Activated naive CD8-positive, alpha-beta T cell treated with anti-CD3 and anti-CD28 coated beads, Interleukin-2, amount 50 U/mL, for 16 hours (primary cell): Measurements from ENCODE around the gene PAX9.
"Not testable (repeated sequence)": the region's sequence is repeated elsewhere in the genome, so short reads cannot be mapped to it uniquely, and the experiment has no call there.

Experiments used
- DNase-seq: peaks from one replicate; pipeline ENCODE4 v3.0.0-alpha.2; 2020; ENCODE audit warnings: low read depth, low spot score

The PAX9 gene

DNA sequence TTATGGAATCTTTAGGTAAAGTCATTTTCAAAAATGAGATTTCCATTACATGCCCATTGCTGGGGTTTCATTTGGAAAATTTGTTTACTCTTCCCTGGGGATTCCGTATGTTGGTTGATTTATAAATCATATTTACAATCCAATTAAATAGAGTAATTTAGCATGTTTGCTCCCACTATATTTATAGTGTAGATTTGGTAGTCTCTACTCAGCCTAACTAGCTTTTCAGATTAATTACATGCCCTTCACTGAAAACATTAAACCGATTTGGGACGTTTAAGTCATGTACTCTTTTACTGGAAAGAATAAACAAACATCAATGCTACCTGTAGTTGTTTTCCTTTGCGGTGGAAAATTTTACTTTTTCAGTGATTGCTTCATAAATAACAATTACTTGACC lies 10.4 kb downstream of the PAX9 start:
- no peak for DNase-seq

DNA sequence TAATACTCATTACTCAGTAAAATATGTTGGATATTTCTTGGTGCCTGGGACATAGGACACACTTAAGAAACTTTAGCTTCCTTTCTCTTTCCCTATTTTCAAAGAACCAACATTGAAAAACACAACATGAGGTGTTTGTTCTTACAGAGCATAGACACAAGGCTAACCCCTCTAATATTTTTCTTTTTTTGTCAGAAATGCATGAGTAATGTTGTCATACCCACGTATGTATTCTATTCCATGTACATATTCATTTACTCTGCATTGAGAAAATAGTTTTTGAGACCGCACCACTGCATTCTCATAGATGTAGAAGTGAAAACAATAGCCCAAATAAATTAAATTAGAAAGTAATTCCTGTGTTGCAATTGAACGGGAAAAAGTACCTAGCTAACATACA lies 13.0 kb downstream of the PAX9 start:
- DNase-seq: no peak

DNA sequence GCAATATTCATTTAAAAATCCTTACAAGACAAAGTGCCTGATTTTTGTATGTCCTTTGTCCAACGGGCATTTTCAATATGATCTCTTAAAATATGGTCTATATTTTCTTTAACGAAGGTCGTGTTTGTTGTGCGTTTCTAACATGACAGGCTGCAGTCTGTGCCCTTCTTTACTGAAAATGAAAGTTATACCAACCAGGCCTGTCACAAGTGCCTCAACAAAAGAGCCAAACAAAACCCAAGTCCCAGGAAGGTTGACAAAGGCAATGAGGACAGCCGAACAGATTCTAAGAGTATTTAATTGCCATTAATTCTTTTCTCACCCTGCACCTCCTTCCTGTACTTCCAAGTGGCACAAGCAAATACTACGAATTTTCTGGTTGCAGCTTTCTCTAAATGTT lies 13.9 kb downstream of the PAX9 start:
- DNase-seq: no peak

DNA sequence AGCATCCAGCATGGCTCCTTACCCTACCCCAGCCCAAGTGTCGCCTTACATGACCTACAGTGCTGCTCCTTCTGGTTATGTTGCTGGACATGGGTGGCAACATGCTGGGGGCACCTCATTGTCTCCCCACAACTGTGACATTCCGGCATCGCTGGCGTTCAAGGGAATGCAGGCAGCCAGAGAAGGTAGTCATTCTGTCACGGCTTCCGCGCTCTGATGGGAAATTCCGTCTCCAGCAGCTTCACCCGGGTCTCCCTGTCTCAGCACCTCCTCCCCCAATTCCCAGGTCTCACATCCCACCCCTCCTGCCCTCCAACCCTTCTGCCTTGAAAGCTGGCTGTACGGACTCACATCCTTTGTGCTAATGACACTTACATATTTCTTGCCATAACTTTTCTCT lies 14.6 kb downstream of the PAX9 start:
- no peak for DNase-seq

DNA sequence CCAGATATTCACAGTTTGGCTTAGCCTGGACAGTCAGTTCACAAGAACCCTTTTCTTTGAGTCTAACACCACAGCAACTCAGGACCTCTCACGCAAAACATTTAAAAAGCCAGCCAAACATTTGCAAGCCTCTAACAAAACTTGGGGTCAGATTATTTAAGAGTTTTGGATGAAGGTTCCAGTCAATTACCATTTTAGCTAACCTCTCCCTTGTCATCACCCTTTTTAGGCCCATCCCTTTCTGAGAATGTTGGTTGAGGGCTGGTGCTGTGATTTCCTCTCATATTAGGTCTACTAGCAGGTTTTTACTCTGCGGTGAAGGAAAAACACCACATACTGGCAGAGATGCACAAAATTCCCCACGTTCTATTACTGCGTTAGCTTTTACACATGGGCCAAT lies 20.7 kb downstream of the PAX9 start:
- no peak for DNase-seq

DNA sequence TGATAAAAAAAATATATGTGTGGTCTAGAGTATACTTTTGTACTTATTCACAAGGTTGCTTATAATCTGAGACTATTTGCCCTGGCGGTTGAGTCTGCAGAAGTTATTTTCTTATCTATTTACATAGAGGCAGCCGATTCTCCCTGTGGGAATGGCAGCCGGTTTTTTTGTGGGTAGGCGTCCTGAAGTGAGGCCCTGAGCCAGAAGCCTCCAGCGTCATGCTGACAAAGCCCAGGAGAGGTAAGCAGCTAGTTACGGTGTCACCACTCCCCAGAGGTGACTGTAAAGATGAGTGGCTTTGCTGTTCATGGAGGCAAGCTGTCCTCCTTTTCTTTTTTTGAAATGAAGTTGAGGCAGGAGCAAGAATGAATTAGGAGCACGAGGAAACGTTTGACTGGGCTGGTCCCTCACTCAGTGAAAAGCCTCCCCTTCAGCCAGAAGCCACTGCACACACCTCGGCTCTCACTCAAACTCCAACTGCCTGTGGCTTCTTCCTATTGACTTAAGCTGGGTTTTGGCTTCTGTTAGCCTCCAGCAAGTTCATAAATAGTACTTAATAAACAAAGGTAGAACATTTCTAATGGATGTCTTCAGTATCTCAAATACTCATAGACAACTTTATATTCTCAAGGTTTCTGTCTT lies 21.5 kb downstream of the PAX9 start:
- DNase-seq: no peak

DNA sequence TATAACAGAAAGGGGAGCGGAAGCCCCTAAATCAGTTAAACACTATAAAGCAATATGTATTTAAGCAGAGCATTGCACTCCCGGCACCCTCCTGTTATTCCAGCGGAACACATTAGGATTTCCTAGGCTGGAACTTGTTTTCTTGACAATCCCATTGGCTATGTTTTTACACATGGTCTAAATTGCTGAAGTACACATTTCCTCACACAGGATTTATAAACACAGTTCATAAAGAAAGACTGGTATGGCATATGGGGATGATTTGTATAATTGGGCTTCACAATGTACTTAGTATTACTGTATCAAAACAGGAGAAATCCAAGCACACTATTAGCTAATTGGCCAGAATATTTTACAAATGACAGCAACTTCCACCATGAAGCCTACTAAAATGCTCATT lies 23.3 kb downstream of the PAX9 start:
- DNase-seq: no peak

DNA sequence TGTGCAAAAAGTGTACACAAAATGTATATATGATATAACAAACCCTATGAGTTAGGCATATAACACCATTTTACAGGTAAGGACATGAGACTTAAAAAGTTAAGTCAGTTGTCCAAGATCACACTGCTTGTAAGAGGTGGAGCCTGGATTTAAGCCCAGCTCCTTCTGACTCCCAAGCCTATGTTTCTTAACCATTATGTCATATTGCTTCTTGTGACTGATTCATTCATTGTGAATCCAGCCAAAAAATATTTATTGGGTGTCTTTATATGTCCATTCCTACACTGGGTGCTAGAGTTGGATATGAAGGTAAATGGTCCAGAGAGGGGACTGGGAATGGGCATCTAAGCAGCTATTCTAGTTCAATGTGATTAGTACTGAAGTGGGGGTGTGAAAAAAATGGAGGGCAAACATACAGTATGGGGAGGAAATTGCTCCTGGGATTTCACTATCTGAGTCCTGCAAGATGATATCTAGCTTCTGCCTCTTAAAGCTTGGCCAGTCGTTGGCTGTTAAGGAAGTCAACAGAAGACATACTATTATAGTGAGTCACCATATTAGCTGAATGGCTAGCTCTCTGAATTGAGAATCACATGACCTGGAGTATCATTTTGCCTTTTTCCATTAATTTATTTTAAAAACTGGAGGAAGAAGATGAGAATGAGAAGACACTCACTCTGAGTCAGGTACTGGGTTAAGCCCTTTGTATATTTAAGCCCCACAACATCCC lies 28.8 kb downstream of the PAX9 start:
- DNase-seq: no peak

DNA sequence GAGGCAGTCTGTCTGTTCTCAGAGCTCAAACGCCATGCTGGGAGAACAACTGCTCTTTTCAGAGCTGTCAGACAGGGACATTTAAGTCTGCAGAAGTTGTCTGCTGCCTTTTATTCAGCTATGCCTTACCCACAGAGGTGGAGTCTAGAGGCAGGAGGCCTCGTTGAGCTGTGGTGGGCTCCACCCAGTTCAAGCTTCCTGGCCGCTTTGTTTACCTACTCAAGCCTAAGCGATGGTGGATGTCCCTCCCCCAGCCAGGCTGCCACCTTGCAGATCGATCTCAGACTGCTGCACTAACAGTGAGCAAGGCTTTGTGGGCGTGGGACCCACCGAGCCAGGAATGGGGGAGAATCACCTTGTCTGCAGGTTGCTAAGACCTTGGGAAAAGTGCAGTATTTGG lies 37.8 kb downstream of the PAX9 start:
- not testable (repeated sequence) for DNase-seq

DNA sequence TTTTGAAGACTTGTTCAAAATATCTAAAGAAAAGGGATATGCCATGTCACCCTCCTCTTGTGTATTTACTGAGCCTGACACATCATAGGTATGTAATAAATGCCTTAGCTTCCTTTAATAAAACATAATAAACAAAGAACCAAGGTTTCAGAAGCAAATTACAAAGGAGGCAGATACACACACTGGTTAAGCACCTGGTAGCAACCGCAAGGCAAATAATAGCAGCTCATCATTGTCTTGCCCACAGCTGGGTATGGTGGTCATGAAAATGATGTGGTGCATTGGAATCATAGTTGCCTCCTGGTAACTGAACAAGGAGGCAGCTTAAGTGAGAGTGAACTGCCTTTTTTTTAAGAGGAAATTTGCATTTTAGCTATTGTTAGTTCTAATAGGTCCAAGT lies 39.0 kb downstream of the PAX9 start:
- no peak for DNase-seq

DNA sequence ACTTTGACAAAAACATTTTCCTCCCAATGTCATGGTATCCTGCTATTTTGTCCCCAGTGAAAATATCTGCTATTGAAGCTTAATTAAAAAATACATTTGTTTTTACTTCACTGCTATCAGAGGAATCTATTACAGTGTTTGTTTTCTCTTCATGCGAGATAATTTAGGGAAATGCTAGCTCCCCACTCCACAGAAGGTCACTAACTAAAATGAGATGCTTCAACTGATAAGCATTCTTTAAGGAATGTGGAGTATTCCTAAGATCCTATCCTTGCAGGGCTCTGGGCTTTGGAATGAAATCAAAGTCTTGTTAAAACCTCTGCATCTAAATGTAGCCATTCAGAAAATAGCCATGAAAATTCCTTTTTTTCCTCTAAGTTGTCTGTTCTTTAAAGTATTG lies 39.5 kb downstream of the PAX9 start:
- no peak for DNase-seq

DNA sequence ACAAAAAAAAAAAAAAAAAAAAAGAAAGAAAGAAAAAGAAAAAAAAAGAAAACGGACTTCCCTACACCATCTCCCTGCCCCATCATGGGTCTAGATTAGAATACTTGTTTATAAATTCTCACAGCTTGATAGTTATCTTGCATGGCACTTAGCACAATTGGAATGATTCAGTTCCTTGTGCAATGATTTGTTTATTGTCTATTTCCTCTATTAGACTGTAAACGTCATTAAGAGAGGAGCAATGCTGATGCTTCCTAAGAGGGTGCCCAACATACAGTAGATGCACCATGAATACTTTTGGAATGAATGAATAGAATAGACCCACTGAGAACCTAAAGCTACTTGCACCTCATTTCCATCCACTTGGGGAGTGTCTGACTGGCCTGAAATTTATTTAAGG lies 40.8 kb downstream of the PAX9 start:
- no peak for DNase-seq

DNA sequence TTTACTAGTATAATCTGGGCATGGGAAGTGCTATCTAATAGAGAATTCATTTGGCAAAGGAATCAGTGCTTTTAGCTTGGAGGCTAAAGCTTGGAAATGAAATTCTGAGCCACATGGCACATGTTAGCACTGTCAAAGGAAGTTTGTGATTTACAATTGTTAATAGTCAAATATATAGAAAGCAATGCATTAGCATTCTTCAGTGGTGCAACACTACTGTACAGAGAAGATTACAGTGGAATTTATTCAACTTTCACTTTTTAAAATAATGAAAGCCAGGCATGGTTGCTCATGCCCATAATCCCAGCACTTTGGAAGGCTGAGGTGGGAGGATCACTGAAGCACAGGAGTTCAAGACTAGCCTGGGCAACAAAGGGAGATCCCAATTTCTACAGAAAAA lies 45.9 kb downstream of the PAX9 start:
- no peak for DNase-seq

DNA sequence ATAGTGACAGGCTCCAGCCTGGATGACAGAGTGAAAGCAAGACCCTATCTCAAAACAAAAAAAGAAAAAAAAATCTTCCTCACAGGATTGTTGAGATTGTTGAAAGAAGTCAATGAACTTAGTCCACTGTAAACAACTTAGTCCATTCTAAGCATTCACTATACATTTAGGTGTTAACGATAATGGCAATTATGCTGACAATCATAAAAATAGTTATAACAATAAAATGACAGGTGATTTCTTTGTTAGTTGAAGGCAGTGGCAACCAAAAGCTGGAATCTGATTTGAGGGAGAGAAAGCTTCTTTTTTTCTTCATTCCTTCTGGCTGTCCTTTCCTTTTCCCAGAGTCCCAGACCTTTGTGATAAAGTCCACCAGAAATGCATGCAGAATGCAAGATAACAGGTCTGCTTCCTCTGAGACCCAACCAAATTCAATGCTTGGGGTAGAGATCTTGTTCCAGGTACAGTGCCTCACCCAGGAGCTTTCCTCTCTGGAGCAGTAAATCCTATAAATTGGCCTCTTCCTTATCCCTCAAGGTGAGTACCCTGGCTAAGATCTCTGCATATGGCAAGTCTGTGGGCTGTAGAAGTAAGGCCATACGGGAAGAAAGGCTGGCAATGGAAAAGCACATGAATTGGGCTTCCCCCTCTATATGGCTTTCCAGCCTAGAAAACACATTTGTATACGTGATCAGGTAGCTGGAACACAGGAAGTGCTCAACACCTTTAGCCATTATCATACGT lies 52.5 kb downstream of the PAX9 start:
- DNase-seq: no peak

DNA sequence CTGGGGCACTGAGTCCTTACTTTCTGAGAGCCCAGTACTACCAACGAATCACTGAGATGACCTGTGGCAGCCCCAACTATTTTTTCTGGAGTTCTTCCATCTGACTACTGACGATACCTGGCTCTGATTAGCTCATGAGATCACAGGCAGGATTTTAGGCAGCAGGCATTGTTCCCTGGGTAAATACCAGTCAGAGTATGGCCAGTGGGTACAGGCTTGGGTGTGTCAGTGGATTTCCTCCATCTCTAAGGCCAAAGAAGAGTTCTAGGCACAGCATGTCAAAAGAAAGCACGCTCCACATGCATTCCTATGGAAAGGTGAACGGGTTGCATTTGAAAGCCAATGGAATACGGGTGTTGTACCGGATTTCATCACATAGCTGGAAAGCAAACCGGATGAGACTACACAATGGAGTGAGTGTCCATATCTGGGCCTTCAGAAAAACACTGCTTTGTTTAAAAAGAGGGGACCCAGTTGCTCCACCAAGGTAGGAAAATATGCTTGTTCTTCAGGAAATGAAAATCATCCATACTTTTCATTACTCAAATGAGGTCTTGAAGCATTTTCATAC lies 55.0 kb downstream of the PAX9 start:
- no peak for DNase-seq

DNA sequence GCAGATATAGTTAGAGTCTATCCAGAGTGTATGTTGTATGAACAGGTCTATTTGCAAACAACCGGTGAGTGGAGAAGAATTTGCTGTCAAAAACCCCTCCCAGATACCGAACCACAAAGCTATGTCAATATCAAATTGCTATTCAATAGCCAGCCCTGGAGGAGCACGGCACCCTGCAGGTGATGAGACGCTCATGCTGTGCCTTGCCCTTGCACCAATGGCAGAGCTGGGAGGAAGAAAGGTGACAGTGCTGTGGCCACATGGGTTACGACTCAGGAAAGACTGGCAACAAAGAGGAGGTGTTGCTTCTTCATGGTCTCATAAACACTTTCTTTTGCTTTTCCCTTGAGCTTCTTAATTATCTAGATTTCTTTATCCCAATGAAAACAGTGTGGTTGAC lies 55.7 kb downstream of the PAX9 start:
- DNase-seq: no peak

DNA sequence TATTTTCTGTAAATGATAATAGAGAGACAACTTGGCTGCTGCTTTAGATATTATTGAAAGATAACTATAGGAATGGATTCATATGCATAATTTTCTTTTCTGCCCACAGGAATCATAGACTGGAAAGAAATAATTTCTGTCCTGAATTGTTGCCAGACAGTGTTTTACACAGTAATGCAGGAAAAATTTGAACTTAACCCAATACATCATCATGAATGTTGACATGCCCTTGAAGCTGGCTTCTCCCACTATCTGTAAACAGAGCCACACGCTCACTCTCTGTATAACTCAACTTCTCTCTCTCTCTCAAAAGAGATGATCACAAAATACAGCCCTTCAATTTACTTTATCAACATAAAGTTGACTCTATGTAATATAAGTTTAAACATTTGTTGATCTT lies 56.6 kb downstream of the PAX9 start:
- no peak for DNase-seq

DNA sequence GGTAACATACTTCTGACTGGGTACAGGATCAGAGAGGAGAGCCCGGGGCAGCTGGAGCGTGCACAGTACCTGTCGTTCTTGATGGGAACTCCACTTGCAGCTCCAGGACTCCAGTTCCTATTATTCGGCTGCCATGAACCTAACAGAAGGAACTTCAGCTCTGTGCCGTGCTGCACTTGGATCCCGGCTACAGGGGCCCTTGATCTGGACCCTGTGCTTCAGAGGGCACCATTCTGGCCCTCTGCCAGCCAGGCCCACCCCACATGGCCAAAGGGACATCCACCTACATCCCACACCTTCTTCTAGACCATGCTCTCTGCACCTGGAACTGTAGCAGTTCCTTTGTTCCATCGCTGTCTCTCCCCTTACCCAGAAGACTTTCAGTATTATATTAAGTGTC lies 58.2 kb downstream of the PAX9 start:
- no peak for DNase-seq

DNA sequence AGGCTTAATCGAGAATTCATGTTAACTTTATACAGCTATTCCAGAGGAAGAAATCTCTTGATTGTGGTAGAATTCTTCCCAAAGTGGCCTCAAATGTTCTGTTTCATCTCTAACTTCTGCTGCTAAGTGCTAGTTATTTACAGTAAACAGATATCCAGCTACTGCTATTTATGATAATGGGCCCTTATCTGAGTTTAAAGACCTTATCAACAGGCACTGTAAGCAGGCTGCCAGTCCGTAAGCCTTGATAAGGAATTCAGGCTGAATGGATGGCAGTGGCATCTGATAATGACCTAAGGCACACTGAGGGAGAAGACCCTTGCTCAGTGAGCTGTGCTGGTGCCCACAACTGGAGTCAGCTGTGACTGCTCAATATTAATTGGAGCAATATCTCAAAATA lies 59.0 kb downstream of the PAX9 start:
- DNase-seq: no peak

DNA sequence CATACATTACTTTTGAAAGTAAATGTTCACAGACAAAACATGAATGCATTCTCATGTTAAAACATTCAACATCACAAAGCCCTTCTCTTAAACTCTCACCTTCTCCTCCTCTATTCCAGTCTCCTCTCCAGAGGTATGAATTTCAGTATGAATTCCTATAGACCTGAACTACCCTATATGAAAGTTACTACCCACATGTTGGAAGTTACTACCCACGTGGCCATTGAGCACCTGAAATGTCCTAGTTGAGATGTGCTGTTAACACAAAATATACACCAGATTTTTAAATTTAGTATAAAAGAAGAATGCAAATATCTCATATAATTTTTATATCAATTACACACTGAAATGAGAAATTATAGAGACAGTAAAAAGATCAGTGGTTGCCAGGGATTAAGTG lies 60.2 kb downstream of the PAX9 start:
- DNase-seq: no peak

DNA sequence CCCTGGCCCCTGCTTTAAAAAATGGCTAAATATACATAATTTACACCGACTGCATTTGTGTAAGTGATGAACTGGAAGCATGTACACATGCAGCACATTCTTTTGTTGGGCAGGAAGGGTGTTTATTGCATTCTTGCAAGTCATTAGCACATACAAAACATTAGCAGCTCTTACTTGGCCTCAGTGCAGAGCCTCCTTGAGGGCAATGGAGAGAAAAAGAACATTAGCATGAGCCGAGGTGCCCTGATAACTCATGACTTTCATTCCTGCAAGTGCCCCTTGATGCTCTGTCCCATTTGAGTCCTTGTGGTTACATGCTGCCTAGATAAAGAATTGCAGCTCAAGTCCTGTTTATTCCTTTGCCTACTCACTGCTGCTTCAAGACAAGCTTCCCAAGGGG lies 61.9 kb downstream of the PAX9 start:
- DNase-seq: no peak

DNA sequence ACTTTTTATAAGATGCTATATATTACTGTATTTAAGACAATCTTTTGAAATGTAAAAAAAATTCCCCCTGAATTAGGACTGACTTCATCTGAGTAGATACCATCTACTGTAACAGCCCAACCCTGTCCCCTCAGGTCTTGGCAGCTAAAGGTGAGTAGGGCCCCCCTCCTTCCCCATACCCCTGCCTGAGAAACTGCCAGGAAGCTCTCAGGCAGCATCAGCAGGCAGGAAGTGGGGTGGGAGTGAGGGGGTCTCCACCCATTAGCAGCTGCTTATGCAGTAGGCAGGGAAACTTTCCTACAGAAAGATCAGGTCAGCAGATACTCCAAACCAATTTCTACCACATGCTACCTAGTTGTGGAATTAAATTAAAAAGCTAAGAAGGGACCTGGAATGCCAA lies 62.5 kb downstream of the PAX9 start:
- DNase-seq: no peak

DNA sequence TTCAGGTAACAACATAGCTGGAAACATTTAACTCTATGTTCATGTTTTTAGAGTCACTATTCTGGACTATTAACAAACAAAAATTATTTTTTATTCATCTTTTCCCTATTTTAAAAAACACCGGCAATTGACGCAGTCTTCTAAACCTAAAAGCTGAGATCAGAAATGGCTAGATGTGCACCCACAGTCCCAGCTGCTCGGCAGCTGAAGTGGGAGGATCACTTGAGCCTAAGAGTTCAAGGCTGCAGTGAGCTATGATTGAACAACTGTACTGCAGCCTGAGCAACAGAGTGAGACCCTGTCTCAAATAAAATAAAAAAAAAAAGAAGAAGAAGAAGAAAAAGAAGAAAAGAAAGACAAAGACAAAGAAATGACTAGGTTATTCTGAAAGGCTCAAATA lies 64.5 kb downstream of the PAX9 start:
- DNase-seq: no peak
